Astrocyte of the hippocampus (primary cell): ENCODE data around the gene SPATS1.
"Not testable (repeated sequence)": the region's sequence is repeated elsewhere in the genome, so short reads cannot be mapped to it uniquely, and the experiment has no call there.

Source experiments
- DNase-seq: peaks from one replicate; pipeline ENCODE4 v3.0.0; 2011; ENCODE audit warnings: low read depth, low spot score

The SPATS1 gene

GRCh38 chr6:44342052-44342451, 398 bp upstream of the SPATS1 start:
- no peak for DNase-seq

- DNase-seq: not testable (repeated sequence)
Observed at GRCh38 chr6:44346818-44347217, 4.4 kb downstream of the SPATS1 start.

GRCh38 chr6:44349904-44350649, 7.6 kb downstream of the SPATS1 start:
- no peak for DNase-seq

- DNase-seq: not testable (repeated sequence)
Observed at GRCh38 chr6:44350650-44350994, 8.2 kb downstream of the SPATS1 start.

- no peak for DNase-seq
Observed at GRCh38 chr6:44352259-44352658, 9.8 kb downstream of the SPATS1 start.

- DNase-seq: no peak
Observed at GRCh38 chr6:44353336-44353735, 10.9 kb downstream of the SPATS1 start.

- no peak for DNase-seq
Observed at GRCh38 chr6:44355640-44356039, 13.2 kb downstream of the SPATS1 start.

- DNase-seq: no peak
Observed at GRCh38 chr6:44356487-44356886, 14.0 kb downstream of the SPATS1 start.

GRCh38 chr6:44359973-44360372, 17.5 kb downstream of the SPATS1 start:
- no peak for DNase-seq

GRCh38 chr6:44361947-44362346, 19.5 kb downstream of the SPATS1 start:
- DNase-seq: no peak

GRCh38 chr6:44363377-44363926, 21.0 kb downstream of the SPATS1 start:
- DNase-seq: no peak

GRCh38 chr6:44366781-44367180, 24.3 kb downstream of the SPATS1 start:
- no peak for DNase-seq

- no peak for DNase-seq
Observed at GRCh38 chr6:44367681-44368080, 25.2 kb downstream of the SPATS1 start.

- DNase-seq: no peak
Observed at GRCh38 chr6:44373051-44373450, 30.6 kb downstream of the SPATS1 start.

- DNase-seq: no peak
Observed at GRCh38 chr6:44373787-44374186, 31.3 kb downstream of the SPATS1 start.

GRCh38 chr6:44375071-44375470, 32.6 kb downstream of the SPATS1 start:
- DNase-seq: no peak

- no peak for DNase-seq
Observed at GRCh38 chr6:44377484-44377883, 35.0 kb downstream of the SPATS1 start.

GRCh38 chr6:44377971-44378370, 35.5 kb downstream of the SPATS1 start:
- DNase-seq: peak; percentile 3

- no peak for DNase-seq
Observed at GRCh38 chr6:44381739-44382138, 39.3 kb downstream of the SPATS1 start.

- DNase-seq: peak; percentile 4
Observed at GRCh38 chr6:44386364-44386928, 44.0 kb downstream of the SPATS1 start.

- DNase-seq: no peak
Observed at GRCh38 chr6:44386929-44387345, 44.5 kb downstream of the SPATS1 start.

GRCh38 chr6:44387346-44388134, 45.1 kb downstream of the SPATS1 start, which contains the start of gene CDC5L:
CDC5L (plus strand) TSS chr6:44387706; CDS start chr6:44387824, 118 bp downstream.
- peak; percentile 99 for DNase-seq
